Stimulated activated CD8-positive, alpha-beta memory T cell treated with anti-CD3 and anti-CD28 coated beads, Interleukin-4, amount 100 ng/mL, for 4 hours (primary cell): ENCODE data around the gene MAMDC4.
"Not testable (repeated sequence)": the region's sequence is repeated elsewhere in the genome, so short reads cannot be mapped to it uniquely, and the experiment has no call there.

Experiments
- DNase-seq, 2 donors: peaks; one replicate each; pipeline ENCODE4 v3.0.0-alpha.2; 2020; ENCODE audit warnings: low read depth in 2 of 2, low spot score in 1 of 2

MAMDC4 gene

DNA sequence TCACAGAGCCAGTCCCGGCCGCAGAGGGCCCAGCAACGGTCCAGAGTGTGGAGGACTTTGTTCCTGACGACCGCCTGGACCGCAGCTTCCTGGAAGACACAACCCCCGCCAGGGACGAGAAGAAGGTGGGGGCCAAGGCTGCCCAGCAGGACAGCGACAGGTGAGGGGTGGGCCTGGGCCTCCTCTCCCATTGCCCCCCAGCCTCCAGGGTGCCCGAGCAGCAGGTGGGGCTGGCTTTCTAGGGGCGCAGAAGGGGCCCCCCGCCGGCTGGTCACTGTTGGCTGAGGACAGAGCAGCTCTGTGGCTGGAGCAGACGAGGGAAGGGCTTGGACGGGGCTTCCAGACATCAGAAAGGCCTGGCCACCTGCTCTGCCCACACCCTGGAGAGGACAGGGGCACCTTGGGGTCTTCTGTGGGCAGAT lies 14.3 kb upstream of the MAMDC4 start:
- not testable (repeated sequence) for DNase-seq

DNA sequence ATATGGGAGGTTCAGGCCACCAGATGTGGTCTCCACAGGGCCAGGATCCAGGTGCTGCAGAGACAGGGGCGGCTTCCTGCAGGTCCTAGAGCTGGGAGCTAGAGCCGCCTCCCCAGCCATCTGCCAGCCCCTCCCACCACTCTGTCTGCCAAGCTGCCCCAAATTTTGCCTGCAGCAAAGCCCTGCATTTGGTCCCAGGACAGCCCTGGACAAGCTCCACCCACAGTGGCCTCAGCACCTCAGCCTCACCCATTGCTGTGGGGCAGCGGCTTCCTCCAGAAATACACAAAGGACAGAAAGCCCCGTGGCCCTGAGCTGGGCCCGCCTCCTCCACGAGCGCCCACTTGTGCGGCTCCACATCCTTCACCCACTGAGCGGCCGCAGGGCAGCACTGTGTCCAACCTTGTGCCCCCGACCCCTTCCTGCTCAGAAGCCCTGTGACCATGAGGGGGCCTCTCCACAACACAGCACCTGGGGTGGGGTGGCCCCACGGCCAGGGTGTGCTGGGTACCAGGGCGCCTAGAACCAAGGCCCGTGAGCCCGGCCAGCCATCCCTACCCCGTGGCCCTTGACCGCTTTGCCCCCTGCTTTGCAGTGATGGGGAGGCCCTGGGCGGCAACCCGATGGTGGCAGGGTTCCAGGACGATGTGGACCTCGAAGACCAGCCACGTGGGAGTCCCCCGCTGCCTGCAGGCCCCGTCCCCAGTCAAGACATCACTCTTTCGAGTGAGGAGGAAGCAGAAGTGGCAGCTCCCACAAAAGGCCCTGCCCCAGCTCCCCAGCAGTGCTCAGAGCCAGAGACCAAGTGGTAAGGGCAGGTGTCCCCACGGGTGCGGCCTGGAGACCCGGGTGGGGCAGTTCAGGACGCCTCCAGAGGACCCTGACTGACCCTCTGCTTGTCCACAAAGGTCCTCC lies 13.6 kb upstream of the MAMDC4 start:
- no peak for DNase-seq

DNA sequence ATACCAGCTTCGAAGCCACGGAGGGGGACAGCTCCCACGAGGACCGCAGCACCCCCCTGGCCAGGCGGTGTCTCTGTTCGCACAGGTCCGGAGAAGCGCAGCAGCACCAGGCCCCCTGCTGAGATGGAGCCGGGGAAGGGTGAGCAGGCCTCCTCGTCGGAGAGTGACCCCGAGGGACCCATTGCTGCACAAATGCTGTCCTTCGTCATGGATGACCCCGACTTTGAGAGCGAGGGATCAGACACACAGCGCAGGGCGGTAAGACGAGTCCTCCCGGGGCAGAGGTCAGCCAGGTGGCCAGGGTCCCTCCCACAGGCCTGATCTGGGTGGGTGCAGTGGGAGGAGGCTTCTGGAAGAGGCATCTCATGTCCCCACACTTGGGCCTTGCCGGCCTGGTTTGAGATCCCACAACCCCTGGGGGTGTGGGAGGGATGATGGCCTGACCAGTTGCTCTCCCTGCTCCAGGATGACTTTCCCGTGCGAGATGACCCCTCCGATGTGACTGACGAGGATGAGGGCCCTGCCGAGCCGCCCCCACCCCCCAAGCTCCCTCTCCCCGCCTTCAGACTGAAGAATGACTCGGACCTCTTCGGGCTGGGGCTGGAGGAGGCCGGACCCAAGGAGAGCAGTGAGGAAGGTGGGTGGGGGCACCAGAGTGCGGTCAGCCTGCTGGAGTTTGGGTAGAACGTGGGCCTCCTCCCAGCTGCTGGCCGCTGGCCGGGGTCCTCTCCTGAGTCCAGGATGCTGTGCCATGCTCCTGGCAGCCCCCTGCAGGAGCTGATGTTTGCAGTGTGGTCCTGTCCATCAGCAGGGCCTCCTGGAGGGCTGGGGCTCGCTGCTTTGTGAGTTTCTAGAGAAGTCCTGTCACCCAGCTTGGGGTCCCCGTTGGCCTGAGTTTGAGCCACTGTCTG lies 12.7 kb upstream of the MAMDC4 start:
- DNase-seq, result no peak

DNA sequence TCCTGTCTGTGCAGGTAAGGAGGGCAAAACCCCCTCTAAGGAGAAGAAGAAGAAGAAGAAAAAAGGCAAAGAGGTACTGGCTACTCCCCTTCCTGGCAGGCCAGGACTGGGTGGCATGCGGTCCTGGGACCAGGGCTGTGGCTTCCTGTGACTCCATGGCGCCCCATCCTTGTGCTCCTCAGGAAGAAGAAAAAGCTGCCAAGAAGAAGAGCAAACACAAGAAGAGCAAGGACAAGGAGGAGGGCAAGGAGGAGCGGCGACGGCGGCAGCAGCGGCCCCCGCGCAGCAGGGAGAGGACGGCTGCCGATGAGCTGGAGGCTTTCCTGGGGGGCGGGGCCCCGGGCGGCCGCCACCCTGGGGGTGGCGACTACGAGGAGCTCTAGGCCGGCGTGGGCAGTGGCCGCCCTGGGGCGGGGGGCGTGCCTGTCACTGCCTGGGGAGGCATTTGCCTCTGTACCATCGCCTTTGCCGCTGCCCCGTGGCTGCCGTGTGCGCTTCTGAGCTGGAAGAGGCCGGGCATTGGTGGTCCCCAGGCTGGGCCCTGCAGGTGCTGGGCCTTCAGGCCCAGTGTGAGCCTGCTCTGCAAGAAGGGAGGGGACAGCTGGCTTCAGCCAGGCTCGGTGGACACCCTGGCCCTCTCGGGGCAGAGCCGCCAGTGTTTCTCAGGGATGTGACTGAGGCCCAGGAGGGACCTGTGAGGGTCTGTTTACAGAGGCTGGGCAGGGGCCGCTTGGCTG lies 11.8 kb upstream of the MAMDC4 start:
- no peak for DNase-seq

DNA sequence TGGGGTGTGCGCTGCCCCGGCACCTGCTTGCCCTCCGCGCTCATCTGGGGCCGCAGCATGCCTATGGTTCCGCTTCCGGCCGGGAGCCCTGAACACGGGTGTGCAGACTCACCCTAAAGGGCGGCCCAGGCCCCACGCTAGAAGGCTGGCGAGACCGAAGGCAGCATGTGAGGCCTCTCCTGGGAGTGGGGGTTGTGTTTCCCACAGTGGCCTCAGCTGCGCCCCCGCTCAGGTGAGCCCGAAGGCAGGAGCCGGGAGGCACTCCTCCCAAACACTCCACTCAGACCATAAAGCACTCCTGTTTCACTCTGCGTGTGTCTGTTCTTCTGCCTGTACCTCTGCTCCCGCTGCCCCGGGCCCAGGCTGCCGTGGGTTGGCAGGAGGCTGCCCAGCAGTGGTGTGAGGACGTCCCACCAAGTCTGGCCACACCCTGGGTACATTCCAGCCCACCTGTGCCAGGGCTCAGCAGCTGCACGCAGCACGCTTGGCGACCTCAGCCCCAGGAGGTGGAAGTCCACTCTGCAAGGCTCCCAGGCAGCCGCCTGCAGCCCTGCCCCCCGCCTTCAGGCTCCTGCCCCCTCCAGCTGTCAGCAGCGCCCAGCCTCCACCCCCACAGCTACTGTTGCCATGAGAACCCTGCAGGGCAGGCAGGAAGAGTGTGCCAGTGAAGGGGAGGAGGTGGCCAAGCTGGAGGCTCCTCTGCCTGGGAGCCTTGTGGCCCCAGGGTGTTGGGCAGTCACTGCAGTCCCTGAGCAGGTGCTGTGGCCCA lies 11.1 kb upstream of the MAMDC4 start:
- DNase-seq, result no peak

DNA sequence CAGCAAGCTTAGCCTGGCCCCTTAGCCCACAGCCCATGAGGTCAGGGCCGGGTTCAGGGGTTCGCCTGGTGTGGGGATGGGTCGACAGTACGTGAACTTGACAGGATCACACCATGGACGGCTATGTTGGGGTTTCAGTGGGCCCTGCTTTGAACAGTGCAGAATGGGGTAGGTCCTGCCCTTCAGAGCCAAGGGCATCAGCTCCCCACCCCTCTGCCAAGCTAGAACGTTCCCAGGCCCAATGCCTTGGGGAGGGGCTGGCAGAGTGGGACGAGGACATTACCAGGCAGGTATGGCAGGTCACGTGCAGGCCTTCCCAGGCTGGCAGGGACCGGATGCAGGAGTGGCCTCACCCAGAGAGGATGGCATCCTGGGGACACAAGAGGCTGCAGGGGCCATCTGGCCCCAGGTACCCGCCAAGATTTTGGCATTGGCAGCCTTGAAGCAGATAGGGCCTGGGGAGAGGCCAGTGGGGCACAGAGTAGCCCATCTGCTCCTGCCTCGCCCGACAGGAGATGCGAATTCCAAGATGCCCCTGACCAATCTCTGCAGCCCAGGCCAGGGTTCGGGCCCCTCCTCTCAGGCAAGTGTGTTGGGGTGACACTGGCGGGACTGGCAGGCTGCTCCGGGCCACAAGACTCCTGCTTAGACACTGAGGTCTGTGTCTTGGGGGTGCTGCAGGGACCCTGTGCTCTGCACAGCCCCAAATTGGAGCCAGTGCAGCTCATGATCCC lies 10.3 kb upstream of the MAMDC4 start:
- not testable (repeated sequence) for DNase-seq

DNA sequence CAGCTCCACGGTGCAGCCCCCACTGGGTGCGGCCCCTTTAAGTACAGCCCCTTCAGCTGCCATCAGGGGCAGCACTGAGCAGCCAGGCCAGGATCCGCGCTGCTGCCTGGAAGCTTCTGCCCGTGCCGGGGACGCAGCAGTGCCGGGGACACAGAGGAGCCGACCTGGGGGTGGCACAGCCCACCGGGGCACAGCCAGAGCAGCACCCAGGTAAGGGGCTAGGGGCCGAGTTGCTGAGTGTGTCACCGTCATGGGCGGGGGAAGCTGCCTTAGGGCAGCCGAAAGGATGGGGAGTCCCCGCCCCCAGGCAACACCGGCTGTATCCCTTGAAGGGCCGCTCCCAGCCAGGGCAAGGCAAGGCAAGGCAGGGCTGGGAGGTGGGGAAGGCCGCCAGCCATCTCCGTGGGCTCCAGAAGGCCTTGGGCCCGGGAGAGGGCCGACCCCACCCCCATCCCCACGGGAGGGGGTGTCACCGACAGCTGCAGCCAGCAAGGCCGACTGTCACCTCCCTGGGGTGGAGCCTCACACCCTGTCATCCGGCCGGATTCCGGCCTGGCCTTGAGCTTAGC lies 9.7 kb upstream of the MAMDC4 start, which contains the start of gene AJM1:
Gene AJM1, plus strand, starts transcription at position 99 of the 569 bp plus-strand sequence. CDS start 1,937 bp downstream, outside the sequence.
- peak; percentile 49 to 52 for DNase-seq

DNA sequence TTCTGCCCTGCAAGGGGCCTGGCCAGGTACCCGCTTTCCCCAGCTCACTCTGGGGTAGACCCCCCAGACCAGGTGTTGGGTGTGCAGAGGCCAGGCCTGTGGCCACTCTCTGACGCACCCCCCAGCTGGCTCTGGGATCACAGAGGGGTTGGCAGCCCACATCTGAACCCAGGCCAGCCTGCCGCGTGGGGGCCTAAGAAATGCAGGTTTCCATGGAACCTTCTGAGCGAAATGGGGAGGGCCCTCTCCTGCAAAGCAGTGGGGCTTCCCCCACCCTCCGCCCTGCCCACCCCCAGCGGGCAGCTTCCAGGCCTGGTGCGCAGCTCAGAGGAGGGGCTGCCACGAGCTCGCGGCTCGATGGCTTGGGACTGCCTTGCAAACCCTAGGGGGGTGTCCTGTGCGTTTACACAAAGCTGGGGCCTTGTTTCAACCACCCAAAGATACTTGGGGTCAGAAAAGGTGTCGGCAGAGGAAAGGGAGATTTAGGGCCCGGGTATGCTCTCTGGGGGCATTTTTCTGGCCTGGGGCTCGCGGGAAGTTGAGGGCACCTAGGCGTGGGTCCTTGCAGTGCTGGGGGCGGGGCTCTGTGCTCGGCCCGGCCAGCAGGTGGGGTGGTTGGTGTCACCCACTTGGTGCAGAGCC lies 8.9 kb upstream of the MAMDC4 start:
- DNase-seq, result not testable (repeated sequence)

DNA sequence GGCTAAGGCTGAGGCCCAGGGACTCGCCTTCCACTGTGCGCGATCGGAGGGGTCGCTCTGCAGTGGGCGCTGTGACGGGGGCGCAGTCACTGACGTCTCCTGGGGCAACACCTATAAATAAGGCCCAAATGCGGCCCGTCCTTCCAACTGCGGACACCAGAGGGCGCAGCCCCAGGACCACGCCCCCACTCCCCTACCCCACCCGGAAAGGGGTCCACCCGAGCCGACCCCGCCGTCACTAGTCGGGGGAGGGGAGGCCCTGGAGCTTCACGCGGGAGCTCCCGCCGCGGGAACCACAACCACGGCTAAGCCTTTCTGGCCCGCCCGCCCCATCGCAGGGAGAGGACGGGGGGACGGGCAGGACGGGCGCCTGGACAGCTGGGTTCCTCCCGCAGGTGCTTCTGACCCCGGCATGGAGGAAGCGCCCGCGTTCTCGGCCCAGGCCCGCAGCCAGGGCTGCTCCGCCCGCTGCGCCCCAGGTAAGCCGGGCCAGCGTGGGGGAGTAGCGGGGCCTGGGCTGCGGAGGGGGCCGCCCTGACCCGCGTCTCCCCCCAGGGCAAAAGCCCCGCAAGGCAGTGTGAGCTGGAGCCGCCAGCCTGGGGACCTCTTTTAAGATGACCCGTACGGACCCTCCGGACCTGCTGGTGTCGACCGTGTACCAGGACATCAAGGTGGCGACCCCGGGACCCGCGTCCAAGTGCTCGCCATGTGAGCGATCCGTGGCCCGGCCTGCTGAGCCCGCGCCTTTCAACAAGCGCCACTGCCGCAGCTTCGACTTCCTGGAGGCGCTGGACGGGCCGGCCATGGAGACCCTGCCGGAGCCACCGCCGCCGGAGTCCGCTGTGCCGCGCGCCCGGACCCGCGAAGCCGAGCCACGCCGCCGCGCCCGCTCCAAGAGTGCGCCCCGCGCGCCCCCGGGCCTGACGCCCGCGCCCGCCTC lies 8.1 kb upstream of the MAMDC4 start:
- peak; percentile 27 to 35 for DNase-seq

DNA sequence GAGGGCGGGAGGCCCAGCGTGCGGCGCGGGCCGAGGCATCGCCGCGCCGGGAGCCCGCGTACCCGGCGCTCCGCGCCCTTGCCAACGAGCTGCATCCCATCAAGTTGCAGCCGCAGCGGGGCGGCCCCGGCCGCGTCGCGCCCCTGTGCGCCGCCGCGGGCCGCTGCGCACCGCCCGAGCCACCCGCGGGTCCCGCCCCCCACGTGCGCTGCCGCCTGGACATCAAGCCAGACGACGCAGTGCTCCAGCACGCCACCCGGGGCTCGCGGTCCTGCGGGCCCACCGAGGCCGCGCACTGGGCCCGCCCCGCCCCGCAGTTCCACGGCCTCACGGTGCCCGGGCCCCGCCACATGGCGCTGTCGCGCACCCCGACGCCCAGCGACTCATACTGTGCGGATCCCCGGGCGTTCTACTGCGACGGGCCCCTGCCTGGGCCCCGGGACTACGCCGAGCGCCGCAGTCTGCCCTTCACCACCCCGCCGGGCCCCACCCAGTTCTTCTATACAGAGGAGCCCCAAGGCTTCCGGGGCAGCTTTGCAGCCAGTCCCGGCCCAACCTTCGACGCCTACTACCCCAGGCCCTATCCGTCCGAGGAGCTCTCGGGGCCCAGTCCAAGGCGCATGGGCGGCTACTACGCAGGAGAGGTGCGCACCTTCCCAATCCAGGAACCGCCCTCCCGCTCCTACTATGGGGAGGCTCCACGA lies 7.2 kb upstream of the MAMDC4 start:
- no peak for DNase-seq

DNA sequence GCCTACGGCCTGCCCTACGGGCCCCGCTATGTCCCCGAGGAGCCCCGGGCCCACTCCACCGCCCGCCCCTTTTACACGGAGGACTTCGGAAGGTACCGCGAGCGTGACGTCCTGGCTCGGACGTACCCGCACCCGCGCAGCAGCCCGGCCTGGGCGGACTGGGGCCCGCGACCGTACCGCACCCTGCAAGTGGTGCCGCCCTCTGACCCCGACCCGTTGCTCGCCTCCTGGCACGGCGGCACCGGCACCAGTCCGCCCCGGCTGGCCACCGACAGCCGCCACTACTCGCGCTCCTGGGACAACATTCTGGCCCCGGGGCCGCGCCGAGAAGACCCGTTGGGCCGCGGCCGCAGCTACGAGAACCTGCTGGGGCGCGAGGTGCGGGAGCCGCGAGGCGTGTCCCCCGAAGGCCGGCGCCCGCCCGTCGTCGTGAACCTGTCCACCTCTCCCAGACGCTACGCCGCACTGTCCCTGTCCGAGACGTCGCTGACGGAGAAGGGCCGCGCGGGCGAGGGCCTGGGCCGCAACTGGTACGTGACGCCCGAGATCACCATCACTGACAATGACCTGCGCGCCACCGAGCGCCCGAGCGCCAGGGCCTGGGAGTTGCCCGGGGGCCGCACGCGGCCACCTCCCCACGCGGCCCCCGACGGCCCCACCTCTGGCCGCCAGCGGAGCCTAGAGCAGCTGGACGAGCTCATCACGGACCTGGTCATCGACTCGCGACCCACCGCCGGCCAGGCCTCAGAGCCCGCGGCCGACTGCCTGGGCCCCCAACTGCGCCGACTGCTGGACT lies 6.5 kb upstream of the MAMDC4 start:
- DNase-seq, result no peak

DNA sequence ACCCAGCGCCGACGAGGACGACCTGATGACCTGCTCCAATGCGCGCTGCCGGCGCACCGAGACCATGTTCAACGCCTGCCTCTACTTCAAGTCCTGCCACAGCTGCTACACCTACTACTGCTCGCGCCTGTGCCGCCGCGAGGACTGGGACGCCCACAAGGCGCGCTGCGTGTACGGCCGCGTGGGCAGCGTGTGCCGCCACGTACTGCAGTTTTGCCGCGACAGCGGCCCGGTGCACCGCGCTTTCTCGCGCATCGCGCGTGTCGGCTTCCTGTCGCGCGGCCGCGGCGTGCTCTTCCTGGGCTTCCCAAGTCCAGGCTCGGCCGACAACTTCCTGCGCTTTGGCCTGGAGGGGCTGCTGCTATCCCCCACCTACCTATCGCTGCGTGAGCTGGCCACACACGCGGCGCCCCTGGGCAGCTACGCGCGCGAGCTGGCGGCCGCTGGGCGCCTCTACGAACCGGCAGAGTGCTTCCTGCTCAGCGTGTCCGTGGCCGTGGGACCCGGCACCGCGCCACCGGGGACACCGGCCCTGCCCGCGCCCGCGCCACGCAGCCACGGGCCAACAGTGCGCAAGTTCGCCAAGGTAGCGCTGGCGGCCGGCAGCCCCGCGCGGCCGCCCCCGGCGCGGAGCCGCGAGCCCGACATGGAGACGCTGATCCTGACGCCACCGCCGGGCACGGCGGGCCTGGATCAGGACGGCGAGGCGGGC lies 5.6 kb upstream of the MAMDC4 start:
- DNase-seq, result no peak

DNA sequence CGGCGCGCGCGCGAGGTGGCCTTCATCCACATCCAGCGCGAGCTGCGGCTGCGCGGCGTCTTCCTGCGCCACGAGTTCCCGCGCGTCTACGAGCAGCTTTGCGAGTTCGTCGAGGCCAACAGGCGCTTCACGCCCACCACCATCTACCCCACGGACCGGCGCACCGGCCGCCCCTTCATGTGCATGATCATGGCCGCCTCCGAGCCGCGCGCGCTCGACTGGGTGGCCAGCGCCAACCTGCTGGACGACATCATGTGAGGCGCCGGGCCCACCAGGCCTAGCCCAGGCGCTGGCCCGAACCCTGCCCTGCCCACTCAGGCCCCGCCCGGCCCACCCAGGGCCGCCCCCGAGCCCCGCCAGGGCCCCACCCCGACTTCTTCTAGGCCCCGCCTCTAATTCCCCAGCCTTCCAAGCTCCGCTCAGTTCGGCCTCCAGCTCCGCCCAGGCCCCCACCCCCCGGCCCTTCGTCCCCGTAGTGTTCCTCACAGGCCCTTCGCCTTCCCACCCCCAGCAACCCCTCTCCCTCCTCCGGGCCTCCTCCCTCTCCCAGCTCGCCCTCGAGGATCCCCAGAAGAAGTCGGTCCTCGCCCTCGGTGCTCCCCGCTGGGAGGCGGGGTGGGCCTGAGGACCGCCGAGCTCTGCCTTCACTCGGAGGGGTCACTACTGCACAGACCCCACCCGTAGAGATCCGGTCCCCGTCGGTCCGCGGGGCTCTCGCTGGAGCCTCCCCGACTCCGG lies 4.9 kb upstream of the MAMDC4 start:
- no peak for DNase-seq

DNA sequence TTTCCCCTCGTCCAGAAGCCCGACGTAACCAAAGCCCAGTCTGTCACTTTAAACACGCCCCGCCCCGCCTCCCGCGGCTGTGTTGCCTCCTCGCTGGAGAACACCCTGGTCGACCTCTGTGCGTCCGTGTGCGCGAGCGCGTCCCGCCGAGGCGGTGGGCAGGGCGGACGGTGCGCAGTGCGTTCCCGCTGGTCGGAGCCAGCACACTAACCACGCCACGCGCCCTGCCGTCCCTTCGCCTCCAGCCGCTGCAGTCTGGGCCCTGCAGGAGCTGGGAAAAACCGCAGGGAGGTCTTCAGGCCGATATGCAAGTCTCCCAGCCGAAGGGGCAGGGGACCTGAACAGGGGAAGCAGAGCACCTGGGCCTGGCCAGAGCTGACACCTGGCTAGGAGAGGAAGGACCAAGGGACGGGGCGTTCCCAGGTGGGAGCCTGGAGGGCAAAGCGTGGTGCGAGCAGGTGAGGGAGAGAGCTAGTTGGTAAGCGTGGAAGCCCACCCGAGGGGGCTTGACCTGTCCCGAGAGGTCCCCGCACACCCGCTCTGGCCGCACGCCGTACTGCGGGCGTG lies 4.2 kb upstream of the MAMDC4 start:
- DNase-seq, result peak; percentile 38 to 51
